Gastroesophageal sphincter (tissue), 3 donors: ENCODE data around the gene DMBT1.

Experiments
- EP300 ChIP-seq: sonication (generic); formaldehyde crosslinking; IDR thresholded peaks from one replicate; pipeline ENCODE4 v1.6.1; 2017; ENCODE audit warnings: antibody characterized with exemption, mild to moderate bottlenecking
- TF ChIP-seq, protein P1 (sequence below), 4 experiments: fragments of 200-600 bp in 2 of 4; fragments of 450-650 bp in 2 of 4; sonication (generic) in 1 of 4; IDR thresholded peaks; one replicate each; pipeline ENCODE4 v1.5.1; 2017 to 2019; ENCODE audit warnings: antibody characterized with exemption in 4 of 4, mild to moderate bottlenecking in 2 of 4, moderate library complexity in 2 of 4

GRCh38 chr10:122678266-122678665 lies 117.7 kb downstream of the DMBT1 start:
- TF ChIP-seq, protein P1, sequence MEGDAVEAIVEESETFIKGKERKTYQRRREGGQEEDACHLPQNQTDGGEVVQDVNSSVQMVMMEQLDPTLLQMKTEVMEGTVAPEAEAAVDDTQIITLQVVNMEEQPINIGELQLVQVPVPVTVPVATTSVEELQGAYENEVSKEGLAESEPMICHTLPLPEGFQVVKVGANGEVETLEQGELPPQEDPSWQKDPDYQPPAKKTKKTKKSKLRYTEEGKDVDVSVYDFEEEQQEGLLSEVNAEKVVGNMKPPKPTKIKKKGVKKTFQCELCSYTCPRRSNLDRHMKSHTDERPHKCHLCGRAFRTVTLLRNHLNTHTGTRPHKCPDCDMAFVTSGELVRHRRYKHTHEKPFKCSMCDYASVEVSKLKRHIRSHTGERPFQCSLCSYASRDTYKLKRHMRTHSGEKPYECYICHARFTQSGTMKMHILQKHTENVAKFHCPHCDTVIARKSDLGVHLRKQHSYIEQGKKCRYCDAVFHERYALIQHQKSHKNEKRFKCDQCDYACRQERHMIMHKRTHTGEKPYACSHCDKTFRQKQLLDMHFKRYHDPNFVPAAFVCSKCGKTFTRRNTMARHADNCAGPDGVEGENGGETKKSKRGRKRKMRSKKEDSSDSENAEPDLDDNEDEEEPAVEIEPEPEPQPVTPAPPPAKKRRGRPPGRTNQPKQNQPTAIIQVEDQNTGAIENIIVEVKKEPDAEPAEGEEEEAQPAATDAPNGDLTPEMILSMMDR (IDR thresholded peaks at IDR 0.05) = no peak
- TF ChIP-seq EP300 = no peak
